ENCODE data around the gene WNK1. TPM values are rescaled to one million over a fixed set of nuclear protein-coding genes. Genes with fewer than 3 reads are reported as not detected.

WNK1 gene
- total and polyA plus RNA-seq, 2 donors from 2014 or later: 40.2 to 173 TPM

GRCh38 chr12:907413-908185 lies 155.2 kb downstream of the WNK1 start:
- no peak for TF ChIP-seq CTCF (IDR thresholded peaks at IDR 0.05; ENCODE audit: borderline replicate concordance, extremely low read depth, insufficient read depth)
- Histone ChIP-seq H3K27ac (ENCODE audit: low read depth in 2 of 2, low read length in 2 of 2) (no peak overlapping the region), H3K36me3 (ENCODE audit: control insufficient read depth in 2 of 3, insufficient read depth in 3 of 3, low read length in 3 of 3) (peaks cover 3 to 72% (median 34%) of the 10 kb centered on the region in 3 donors), H3K4me3 (ENCODE audit: low read length in 3 of 3) (no peak overlapping the region), H3K27me3 (ENCODE audit: control insufficient read depth, insufficient read depth, low read length) (no peaks in the 10 kb centered on the region), H3K9ac (ENCODE audit: low read length in 3 of 3) (no peak overlapping the region), H3K9me3 (ENCODE audit: control insufficient read depth in 2 of 3, insufficient read depth in 1 of 3, low read length in 3 of 3) (no peaks in the 10 kb centered on the region), H3K4me1 (ENCODE audit: control insufficient read depth in 2 of 3, insufficient read depth in 2 of 3, low read depth in 1 of 3, low read length in 3 of 3) (peaks cover 2 to 15% (median 8%) of the 10 kb centered on the region in 3 donors)
- no peak for DNase-seq
- no peak for FAIRE-seq
- intact Hi-C loops (cut with DNase I): no loop called here

GRCh38 chr12:909861-910260 lies 157.5 kb downstream of the WNK1 start:
- FAIRE-seq (no peak), DNase-seq (no peak)
- no peak for TF ChIP-seq CTCF (IDR thresholded peaks at IDR 0.05; ENCODE audit: borderline replicate concordance, extremely low read depth, insufficient read depth)
- peaks cover 5 to 68% (median 38%) of the 10 kb centered on the region in 3 donors for H3K36me3 ChIP-seq (ENCODE audit: control insufficient read depth in 2 of 3, insufficient read depth in 3 of 3, low read length in 3 of 3)
- peaks cover 0 to 11% (median 8%) of the 10 kb centered on the region in 3 donors for H3K4me1 ChIP-seq (ENCODE audit: control insufficient read depth in 2 of 3, insufficient read depth in 2 of 3, low read depth in 1 of 3, low read length in 3 of 3)
- no peak overlapping the region for H3K27ac ChIP-seq (ENCODE audit: low read depth in 2 of 2, low read length in 2 of 2)
- H3K9me3 ChIP-seq (ENCODE audit: control insufficient read depth in 2 of 3, insufficient read depth in 1 of 3, low read length in 3 of 3): no peaks in the 10 kb centered on the region
- intact Hi-C loops (cut with DNase I): no loop called here
- H3K9ac ChIP-seq (ENCODE audit: low read length in 3 of 3): no peak overlapping the region
- no peaks in the 10 kb centered on the region for H3K27me3 ChIP-seq (ENCODE audit: control insufficient read depth, insufficient read depth, low read length)
- no peak overlapping the region for H3K4me3 ChIP-seq (ENCODE audit: low read length in 3 of 3)

GRCh38 chr12:910416-910815 lies 158.0 kb downstream of the WNK1 start:
- Histone ChIP-seq H3K27me3 (ENCODE audit: control insufficient read depth, insufficient read depth, low read length) (no peaks in the 10 kb centered on the region), H3K4me3 (ENCODE audit: low read length in 3 of 3) (no peak overlapping the region), H3K4me1 (ENCODE audit: control insufficient read depth in 2 of 3, insufficient read depth in 2 of 3, low read depth in 1 of 3, low read length in 3 of 3) (peaks cover 0 to 11% (median 8%) of the 10 kb centered on the region in 3 donors), H3K36me3 (ENCODE audit: control insufficient read depth in 2 of 3, insufficient read depth in 3 of 3, low read length in 3 of 3) (peaks cover 5 to 68% (median 38%) of the 10 kb centered on the region in 3 donors), H3K9me3 (ENCODE audit: control insufficient read depth in 2 of 3, insufficient read depth in 1 of 3, low read length in 3 of 3) (no peaks in the 10 kb centered on the region), H3K9ac (ENCODE audit: low read length in 3 of 3) (no peak overlapping the region), H3K27ac (ENCODE audit: low read depth in 2 of 2, low read length in 2 of 2) (no peak overlapping the region)
- TF ChIP-seq CTCF (IDR thresholded peaks at IDR 0.05; ENCODE audit: borderline replicate concordance, extremely low read depth, insufficient read depth): no peak
- FAIRE-seq (no peak), DNase-seq (no peak)
- intact Hi-C loops (cut with DNase I): no loop called here
